ENCODE results near the gene CELF1. TPM values are rescaled to one million over a fixed set of nuclear protein-coding genes. Genes with fewer than 3 reads are reported as not detected.
A peak's percentile ranks its signal among the peaks of the same experiment; 100 is the strongest.

CELF1 gene
- polyA plus RNA-seq, 1 donor (not counting 4 experiments of a cell fraction or from before 2014, with no cell fraction given), result 110 TPM

- peaks cover 0 to 5% of the 10 kb centered on the region in 2 experiments for H3K36me3 ChIP-seq (ENCODE audit: control insufficient read depth in 2 of 2, extremely low read depth in 1 of 2, insufficient read depth in 2 of 2, low read length in 2 of 2)
- DNase-seq (ENCODE audit: low read depth, low spot score) (peak; percentile 53), FAIRE-seq (peak; percentile 75)
- peaks cover 99% of the 10 kb centered on the region for H3K79me2 ChIP-seq (ENCODE audit: control insufficient read depth, insufficient read depth, low read length)
- dilution Hi-C loops (cut with MboI; ENCODE audit: extremely low pct_ligation_motif_present, low sequenced_read_pairs), result no loop called here
- H3K27me3 ChIP-seq (ENCODE audit: control insufficient read depth, extremely low read depth, insufficient read depth, low read length), result no peaks in the 10 kb centered on the region
- peak overlapping the region in 2 of 3 experiments; percentile 35 to 38 for H3K4me3 ChIP-seq (ENCODE audit: control insufficient read depth in 2 of 3, extremely low read depth in 1 of 3, insufficient read depth in 2 of 3, low read depth in 1 of 3, low read length in 3 of 3)
- peaks cover 22% of the 10 kb centered on the region for H4K20me1 ChIP-seq (ENCODE audit: control insufficient read depth, extremely low read depth, insufficient read depth, low read length)
- peak overlapping the region; percentile 74 for H3K9ac ChIP-seq (ENCODE audit: control insufficient read depth, extremely low read depth, insufficient read depth, low read length)
- no peak overlapping the region for H2AFZ ChIP-seq (ENCODE audit: control insufficient read depth, low read length)
- no peaks in the 10 kb centered on the region for H3K9me3 ChIP-seq (ENCODE audit: control insufficient read depth, low read depth, low read length)
- H3K4me2 ChIP-seq (ENCODE audit: control insufficient read depth, extremely low read depth, insufficient read depth, low read depth, low read length), result peak overlapping the region; percentile 70
- H3K4me1 ChIP-seq (ENCODE audit: control insufficient read depth, extremely low read depth, insufficient read depth, low read length), result peaks cover 37% of the 10 kb centered on the region
- TF ChIP-seq CTCF (optimal IDR thresholded peaks at IDR 0.05 in 1 of 3, IDR thresholded peaks at IDR 0.05 in 1 of 3, conservative IDR thresholded peaks at IDR 0.05 in 1 of 3; ENCODE audit: extremely low read depth in 1 of 3, insufficient read depth in 2 of 3, low read length in 3 of 3), result no peak
- no peak for TF ChIP-seq EZH2 (IDR thresholded peaks at IDR 0.05; ENCODE audit: low read length)
- H3K27ac ChIP-seq (ENCODE audit: control insufficient read depth, insufficient read depth, low read length), result peak overlapping the region; percentile 95
- no peaks in the 10 kb centered on the region for H3K9me1 ChIP-seq (ENCODE audit: control insufficient read depth, extremely low read depth, insufficient read depth, low read length)
Measured at GRCh38 chr11:47523490-47524225, 29.3 kb downstream of the CELF1 start.

GRCh38 chr11:47518212-47518964 lies 34.5 kb downstream of the CELF1 start:
- H4K20me1 ChIP-seq (ENCODE audit: control insufficient read depth, extremely low read depth, insufficient read depth, low read length), result peaks cover 12% of the 10 kb centered on the region

More at GRCh38 chr11:47518212-47518964, 34.5 kb downstream of the CELF1 start:
- H3K9me1 ChIP-seq (ENCODE audit: control insufficient read depth, extremely low read depth, insufficient read depth, low read length), result no peaks in the 10 kb centered on the region
- H3K27me3 ChIP-seq (ENCODE audit: control insufficient read depth, extremely low read depth, insufficient read depth, low read length), result no peaks in the 10 kb centered on the region
- H3K9me3 ChIP-seq (ENCODE audit: control insufficient read depth, low read depth, low read length), result no peaks in the 10 kb centered on the region
- H3K9ac ChIP-seq (ENCODE audit: control insufficient read depth, extremely low read depth, insufficient read depth, low read length), result no peak overlapping the region
- no peak overlapping the region for H2AFZ ChIP-seq (ENCODE audit: control insufficient read depth, low read length)
- H3K4me3 ChIP-seq (ENCODE audit: control insufficient read depth in 2 of 3, extremely low read depth in 1 of 3, insufficient read depth in 2 of 3, low read depth in 1 of 3, low read length in 3 of 3), result no peak overlapping the region
- FAIRE-seq, result no peak
- H3K4me1 ChIP-seq (ENCODE audit: control insufficient read depth, extremely low read depth, insufficient read depth, low read length), result peaks cover 36% of the 10 kb centered on the region
- TF ChIP-seq CTCF (optimal IDR thresholded peaks at IDR 0.05 in 1 of 3, IDR thresholded peaks at IDR 0.05 in 1 of 3, conservative IDR thresholded peaks at IDR 0.05 in 1 of 3; ENCODE audit: extremely low read depth in 1 of 3, insufficient read depth in 2 of 3, low read length in 3 of 3), result no peak
- TF ChIP-seq EZH2 (IDR thresholded peaks at IDR 0.05; ENCODE audit: low read length), result no peak
- dilution Hi-C loops (cut with MboI; ENCODE audit: extremely low pct_ligation_motif_present, low sequenced_read_pairs), result no loop called here
- no peaks in the 10 kb centered on the region for H3K36me3 ChIP-seq (ENCODE audit: control insufficient read depth in 2 of 2, extremely low read depth in 1 of 2, insufficient read depth in 2 of 2, low read length in 2 of 2)
- H3K79me2 ChIP-seq (ENCODE audit: control insufficient read depth, insufficient read depth, low read length), result peaks cover 94% of the 10 kb centered on the region
- H3K4me2 ChIP-seq (ENCODE audit: control insufficient read depth, extremely low read depth, insufficient read depth, low read depth, low read length), result no peak overlapping the region
- no peak for DNase-seq (ENCODE audit: low read depth, low spot score)
- H3K27ac ChIP-seq (ENCODE audit: control insufficient read depth, insufficient read depth, low read length), result no peak overlapping the region

All from keratinocyte (primary cell).